HG03354 (cell line): ENCODE data around the gene SLC7A10.
"Not testable (repeated sequence)": the region's sequence is repeated elsewhere in the genome, so short reads cannot be mapped to it uniquely, and the experiment has no call there.

Experiments
- ATAC-seq: cut with Tn5 transposase; IDR thresholded peaks from one replicate; pipeline ENCODE4 v1.9.1; 2021; ENCODE audit warnings: mild to moderate bottlenecking; ENCODE audit not compliant: unreplicated experiment, poor library complexity, severe bottlenecking

Gene SLC7A10

DNA sequence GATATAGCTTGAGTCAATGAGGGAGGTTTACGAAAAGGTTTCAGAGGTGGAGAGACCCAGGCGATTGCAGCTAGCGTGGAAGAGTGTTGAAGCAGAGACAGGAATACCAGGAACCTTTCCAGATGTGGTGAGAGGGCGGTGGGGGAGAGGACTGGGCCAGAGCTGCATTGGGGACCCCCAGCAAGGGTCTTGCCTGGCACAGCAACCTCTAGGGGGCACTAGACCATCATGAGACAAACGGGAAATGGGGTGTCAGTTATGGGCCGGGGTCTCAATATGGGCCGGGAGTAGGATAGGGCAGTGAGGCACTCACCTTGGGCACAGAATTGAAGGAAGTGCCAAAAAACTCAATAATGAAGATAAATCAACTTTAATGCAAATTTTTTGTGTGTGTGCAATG is 33.6 kb downstream of the SLC7A10 start:
- ATAC-seq, result no peak

GRCh38 chr19:33191501-33191900 is 34.1 kb downstream of the SLC7A10 start:
- no peak for ATAC-seq

DNA sequence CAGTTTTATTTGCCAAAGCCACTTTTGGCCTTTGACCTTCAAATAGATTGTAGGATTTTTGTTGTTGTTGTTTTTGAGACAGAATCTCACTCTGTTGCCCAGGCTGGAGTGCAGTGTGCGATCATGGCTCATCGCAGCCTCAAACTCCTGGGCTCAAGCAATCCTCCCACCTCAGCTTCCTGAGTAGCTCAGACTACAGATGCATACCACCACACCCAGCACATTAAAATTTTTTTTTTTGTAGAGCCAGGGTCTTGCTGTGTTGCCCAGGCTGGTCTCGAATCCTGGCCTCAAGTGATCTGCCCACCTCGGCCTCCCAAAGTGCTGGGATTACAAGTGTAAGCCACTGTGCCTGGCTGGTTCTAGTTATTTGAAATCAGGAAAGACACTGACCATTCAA is 34.6 kb downstream of the SLC7A10 start:
- ATAC-seq, result not testable (repeated sequence)

- no peak for ATAC-seq
These were observed 36.2 kb downstream of the SLC7A10 start for GRCh38 chr19:33189453-33189852.

- no peak for ATAC-seq
These were observed 38.5 kb downstream of the SLC7A10 start for GRCh38 chr19:33187183-33187540.

DNA sequence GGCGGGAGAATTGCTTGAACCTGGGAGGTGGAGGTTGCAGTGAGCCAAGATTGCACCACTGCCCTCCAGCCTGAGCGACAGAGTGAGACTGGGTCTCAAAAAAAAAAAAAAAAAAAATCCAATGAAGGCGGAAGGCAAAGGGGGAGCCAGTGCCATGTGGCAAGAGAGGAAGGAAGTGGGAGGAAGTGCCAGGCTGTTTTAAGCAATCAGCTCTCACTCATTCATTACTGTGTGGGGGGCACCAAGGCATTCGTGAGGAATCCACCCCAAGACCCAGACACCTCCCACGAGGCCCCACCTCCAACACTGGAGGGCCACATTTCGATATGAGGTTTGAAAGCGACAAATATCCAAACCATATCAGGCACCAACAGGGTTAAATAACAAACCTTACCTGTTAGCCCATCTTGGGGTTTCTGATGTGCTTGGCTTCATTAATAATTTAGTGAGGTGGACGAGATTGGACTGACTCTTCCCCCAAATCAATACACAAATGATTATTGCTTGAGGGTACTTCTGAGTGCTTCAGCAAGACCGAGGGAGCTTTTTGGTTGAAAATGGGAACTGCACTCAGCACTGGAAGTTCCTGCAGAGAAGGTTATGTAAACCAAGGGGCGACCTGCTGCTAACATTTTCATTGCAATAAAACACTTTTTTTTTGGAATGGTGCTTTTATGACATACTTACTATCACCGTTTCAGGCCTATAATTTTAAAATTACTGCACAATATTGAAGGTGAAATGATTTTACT is 39.0 kb downstream of the SLC7A10 start:
- no peak for ATAC-seq

- ATAC-seq, result peak; percentile 36
These were observed 48.2 kb downstream of the SLC7A10 start for GRCh38 chr19:33177417-33177979.

- ATAC-seq, result peak; percentile 86
These were observed 48.8 kb downstream of the SLC7A10 start for GRCh38 chr19:33176670-33177416.

- ATAC-seq, result peak; percentile 9
These were observed 49.6 kb downstream of the SLC7A10 start for GRCh38 chr19:33175886-33176669.

GRCh38 chr19:33175156-33175782 is 50.4 kb downstream of the SLC7A10 start:
- ATAC-seq, result no peak

GRCh38 chr19:33174186-33174585 is 51.5 kb downstream of the SLC7A10 start:
- ATAC-seq, result no peak

DNA sequence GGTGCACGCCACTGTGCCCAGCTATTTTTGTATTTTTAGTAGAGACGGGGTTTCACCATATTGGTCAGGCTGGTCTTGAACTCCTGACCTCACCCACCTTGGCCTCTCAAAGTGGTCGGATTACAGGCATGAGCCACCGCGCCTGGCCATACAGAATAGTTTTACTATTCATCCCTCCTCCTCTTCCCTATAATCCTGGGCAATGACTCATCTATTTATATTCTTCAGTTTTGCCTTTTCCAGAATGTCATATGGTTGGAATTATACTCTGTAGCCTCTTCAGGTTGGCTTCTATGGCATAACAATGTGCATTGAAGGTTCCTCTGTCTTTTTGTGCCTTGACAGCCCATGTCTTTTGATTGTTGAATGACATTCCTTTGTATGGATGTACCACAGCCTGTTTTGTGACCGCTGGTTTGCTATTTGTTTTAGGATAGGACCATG is 53.7 kb downstream of the SLC7A10 start:
- no peak for ATAC-seq

GRCh38 chr19:33171222-33171795 is 54.3 kb downstream of the SLC7A10 start:
- ATAC-seq, result no peak

GRCh38 chr19:33168528-33168927 is 57.1 kb downstream of the SLC7A10 start:
- ATAC-seq, result no peak

DNA sequence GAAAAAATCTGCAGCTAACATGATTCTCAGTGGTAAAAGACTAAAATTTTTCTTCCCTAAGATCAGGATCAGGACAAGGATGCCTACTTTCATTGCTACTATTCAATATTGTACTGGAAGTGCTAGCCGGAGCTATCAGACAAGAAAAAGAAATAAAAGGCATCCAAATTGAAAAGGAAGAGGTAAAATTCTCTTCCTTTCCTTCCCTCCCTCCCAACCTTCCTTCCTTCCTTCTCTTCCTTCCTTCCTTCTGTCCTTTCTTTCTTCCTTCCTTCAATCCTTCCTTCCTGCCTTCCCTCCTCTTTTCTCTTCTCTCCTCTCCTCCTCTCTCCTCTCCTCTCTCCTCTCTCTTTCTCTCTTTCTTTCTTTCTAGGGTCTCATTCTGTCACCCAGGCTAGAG is 58.2 kb downstream of the SLC7A10 start:
- no peak for ATAC-seq

GRCh38 chr19:33166037-33166436 is 59.6 kb downstream of the SLC7A10 start:
- ATAC-seq, result not testable (repeated sequence)

GRCh38 chr19:33163481-33163880 is 62.2 kb downstream of the SLC7A10 start:
- ATAC-seq, result no peak

GRCh38 chr19:33161201-33161600 is 64.4 kb downstream of the SLC7A10 start:
- no peak for ATAC-seq

DNA sequence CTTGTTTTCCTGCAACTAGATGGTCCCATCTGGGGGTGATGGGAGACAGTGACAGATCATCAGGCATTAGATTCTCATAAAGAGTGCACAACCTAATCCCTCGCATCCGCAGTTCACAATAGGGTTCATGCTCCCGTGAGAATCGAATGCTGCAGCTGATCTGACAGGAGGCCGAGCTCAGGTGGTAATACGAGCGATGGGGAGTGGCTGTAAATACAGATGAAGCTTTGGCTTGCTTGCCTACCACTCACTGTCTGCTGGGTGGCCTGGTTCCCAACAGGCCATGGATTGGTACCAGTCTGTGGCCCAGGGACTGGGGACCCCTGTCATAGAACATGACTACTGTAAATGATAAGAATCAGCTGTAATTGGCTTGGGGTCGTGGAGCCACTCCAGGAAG is 65.8 kb downstream of the SLC7A10 start:
- ATAC-seq, result no peak
